IPS-18c (cell line): ENCODE results near the gene H6PD.

Experiments
- H3K4me3 ChIP-seq: 2 replicates; pipeline ENCODE4 v1.7.0; 2013; ENCODE audit warnings: low read depth, mild to moderate bottlenecking, low read length, moderate library complexity; ENCODE audit not compliant: insufficient read depth
- H3K9me3 ChIP-seq: one replicate; pipeline ENCODE4 v1.6.1; 2013; ENCODE audit warnings: mild to moderate bottlenecking, low read length, moderate library complexity; ENCODE audit not compliant: control insufficient read depth, insufficient read depth

The H6PD gene

DNA sequence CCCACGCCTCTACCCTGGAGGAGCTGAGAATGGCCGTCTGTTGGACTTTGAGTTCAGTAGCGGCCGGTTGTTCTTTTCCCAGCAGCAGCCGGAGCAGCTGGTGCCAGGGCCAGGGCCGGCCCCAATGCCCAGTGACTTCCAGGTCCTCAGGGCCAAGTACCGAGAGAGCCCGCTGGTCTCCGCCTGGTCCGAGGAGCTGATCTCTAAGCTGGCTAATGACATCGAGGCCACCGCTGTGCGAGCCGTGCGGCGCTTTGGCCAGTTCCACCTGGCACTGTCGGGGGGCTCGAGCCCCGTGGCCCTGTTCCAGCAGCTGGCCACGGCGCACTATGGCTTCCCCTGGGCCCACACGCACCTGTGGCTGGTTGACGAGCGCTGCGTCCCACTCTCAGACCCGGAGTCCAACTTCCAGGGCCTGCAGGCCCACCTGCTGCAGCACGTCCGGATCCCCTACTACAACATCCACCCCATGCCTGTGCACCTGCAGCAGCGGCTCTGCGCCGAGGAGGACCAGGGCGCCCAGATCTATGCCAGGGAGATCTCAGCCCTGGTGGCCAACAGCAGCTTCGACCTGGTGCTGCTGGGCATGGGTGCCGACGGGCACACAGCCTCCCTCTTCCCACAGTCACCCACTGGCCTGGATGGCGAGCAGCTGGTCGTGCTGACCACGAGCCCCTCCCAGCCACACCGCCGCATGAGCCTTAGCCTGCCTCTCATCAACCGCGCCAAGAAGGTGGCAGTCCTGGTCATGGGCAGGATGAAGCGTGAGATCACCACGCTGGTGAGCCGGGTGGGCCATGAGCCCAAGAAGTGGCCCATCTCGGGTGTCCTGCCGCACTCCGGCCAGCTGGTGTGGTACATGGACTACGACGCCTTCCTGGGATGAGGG is 29.7 kb downstream of the H6PD start:
- no peak overlapping the region; the same call in 1 of the 2 replicates for H3K4me3 ChIP-seq
- H3K9me3 ChIP-seq: no peaks in the 10 kb centered on the region

DNA sequence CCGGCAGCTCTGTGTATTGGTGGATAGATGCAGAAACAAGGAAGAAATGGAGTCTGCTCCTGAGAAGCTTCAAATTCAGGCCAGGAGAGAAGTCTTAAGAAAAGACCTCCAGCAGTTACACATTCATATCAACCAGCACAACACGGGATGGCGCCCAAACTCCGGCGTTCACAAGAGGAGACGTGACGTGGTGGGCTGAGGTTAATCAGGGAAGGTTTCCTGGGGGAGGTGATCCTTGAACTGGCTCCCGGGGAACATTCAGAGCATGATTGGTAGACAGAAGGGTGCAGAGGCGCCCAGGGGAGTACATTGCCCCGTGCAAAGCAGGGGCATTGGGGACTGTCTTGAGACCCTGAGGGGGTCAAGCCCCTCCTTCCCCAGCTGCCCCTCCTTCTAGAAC is 30.5 kb downstream of the H6PD start:
- Histone ChIP-seq H3K9me3 (no peaks in the 10 kb centered on the region), H3K4me3 (no peak overlapping the region)

DNA sequence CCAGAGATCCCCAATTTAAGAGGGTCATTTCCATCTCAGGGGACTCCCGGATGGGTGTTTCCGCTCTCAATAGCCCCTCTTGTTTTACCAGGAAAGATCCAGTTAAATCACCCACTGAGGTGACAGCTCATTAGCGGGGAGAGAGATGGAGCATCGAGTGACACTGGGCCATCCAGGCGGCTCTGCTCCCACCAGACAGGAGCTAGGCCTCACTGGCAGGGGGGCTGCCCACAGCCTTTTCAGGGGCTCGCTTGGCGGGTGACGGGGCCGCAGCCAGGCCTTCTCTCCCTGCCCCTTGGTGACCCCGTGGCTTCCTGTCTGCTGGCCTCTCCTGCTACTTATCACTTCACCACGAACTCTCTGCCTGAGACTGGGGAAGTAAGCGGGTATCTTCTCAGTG is 31.4 kb downstream of the H6PD start:
- Histone ChIP-seq H3K9me3 (no peaks in the 10 kb centered on the region), H3K4me3 (no peak overlapping the region)

DNA sequence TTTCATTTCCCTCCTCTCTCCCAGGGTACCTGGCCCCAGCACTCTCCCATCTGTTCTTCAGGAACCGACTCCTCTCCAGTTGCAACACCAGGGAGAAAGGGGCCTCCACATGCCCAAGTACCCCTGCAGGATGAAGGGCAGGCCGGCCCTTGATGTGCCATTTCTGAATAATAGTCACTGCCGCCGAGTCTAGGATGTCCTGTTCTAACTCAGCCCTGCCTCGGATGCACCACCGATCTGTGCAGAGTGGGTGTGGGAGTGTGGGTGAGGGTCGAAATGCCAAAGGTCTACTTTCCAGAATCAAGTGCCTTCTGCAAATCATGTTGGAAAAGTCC is 32.7 kb downstream of the H6PD start:
- no peaks in the 10 kb centered on the region for H3K9me3 ChIP-seq
- no peak overlapping the region for H3K4me3 ChIP-seq

DNA sequence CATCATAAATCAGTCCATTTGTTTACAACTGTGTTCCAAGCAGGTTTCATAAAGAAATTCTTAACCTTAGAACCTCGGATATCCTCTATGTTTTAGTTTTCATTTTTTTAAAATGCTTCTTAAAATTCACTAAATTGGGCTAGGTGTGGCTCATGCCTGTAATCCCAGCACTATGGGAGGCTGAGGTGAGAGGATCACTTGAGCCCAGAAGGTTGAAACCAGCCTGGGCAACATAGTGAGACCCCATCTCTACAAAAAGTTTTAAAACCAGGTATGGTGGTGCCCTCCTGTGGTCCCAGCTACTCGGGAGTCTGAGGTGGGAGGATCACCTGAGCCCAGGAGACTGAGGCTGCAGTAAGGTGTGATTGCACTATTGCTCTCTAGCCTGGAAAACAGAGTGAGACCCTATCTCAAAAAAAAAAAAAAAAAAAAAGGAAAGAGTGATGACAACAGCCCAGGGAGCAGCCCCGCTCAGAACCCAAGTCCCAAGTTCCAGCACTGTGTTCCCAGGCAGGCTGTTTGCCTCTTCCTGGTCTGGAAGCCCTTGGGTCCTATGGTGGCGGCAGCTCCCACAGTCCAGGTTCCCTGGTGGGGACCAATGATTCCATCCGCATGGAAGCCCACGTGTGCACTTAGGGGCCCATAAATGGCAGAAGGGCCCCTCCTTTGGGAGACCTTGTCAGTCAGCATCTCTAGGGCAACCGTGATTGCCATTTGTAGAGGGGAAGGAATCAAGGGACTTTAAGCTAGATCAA is 33.4 kb downstream of the H6PD start:
- H3K9me3 ChIP-seq: no peaks in the 10 kb centered on the region

DNA sequence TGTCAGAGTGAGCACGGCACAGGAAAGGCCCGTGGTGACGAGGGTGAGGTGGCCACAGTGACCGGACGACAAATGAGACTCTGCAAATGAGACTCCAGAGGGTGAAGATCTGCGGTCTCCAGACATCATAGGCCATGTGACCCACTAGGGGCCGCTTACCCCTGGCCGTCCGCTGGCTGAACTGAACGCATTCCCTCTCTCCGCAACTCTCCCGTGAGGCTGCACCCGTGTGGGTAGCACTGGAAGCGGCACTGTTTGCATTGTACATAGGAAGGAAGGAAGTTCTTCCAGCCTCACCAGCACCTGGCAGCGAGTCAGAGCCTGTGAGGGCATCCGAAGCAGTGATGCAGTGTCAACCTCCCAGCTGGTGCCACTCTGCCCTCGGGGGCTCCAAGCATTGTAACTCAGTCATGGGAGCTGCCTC is 34.5 kb downstream of the H6PD start:
- H3K4me3 ChIP-seq: no peak overlapping the region
- no peaks in the 10 kb centered on the region for H3K9me3 ChIP-seq

More for the DNA sequence above, 33.4 kb downstream of the H6PD start:
- no peak overlapping the region for H3K4me3 ChIP-seq

DNA sequence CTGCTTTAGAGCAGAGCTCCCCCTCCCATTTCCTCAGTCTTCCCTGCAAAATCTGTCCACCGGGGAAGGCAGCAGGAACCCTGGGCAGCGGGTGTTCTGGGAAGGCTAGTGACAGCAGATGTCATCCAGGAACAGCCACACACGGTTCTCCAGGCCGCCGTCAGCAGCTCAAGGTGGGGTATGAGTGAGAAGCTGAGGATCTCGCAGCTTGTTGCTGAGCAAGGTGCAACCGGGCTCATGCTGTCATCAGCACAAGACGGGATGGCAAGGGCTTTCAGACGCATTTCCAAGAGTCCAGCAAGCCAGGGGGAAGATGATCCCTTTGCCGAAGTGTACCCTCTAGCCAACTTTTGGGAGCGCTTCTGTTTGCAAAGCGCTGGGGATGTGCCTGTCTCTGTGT is 35.1 kb downstream of the H6PD start:
- no peak overlapping the region for H3K4me3 ChIP-seq
- no peaks in the 10 kb centered on the region for H3K9me3 ChIP-seq

DNA sequence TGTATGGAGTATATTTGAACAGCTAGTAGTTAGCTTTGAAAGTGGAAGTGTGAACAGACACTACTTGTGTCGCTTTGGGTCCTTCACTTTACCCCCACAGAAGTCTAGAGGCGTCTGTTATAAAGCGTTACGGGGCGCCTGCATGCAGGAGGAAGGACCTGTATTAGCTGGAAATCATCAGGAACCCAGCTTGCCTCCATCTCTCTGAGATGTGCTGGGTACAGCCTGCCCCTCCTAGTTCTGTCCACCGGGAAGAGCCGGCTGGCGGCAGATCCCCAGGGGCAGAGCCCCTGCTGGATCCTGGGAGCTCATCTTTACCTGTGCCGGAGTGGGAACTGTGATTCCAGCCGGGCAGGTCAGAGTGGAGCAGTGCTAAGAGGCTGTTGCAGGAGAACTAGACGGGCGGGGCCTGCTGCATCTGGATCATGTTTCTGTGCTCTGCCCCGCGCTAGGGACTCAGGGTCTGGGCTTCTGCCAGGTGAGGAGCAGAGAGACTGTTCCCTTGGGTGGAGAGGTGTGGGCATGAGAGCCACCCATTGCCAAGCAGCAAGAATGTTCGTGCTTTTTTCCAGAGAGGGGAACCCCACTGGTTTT is 35.8 kb downstream of the H6PD start:
- no peaks in the 10 kb centered on the region for H3K9me3 ChIP-seq
- H3K4me3 ChIP-seq: no peak overlapping the region

DNA sequence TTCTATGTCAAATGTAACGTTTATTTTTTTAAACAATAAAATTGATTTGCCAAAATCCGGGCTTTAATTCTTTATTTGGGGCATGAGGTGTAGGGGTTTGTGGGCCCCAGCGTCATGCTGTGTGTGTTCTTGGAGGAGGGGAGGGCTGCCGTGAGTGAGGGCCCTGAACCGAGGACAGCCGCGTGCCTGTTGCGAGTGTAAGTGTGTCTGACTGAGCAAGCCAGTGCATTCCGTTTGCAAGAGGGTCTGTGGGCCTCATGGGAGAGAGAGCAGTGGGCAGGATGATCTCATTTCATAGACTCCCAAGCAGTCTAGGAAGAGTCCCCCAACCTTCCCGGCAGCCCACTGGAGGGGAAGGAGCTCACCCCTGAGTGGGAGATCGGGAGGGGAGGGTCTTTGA is 36.7 kb downstream of the H6PD start:
- H3K9me3 ChIP-seq: no peaks in the 10 kb centered on the region
- no peak overlapping the region for H3K4me3 ChIP-seq

DNA sequence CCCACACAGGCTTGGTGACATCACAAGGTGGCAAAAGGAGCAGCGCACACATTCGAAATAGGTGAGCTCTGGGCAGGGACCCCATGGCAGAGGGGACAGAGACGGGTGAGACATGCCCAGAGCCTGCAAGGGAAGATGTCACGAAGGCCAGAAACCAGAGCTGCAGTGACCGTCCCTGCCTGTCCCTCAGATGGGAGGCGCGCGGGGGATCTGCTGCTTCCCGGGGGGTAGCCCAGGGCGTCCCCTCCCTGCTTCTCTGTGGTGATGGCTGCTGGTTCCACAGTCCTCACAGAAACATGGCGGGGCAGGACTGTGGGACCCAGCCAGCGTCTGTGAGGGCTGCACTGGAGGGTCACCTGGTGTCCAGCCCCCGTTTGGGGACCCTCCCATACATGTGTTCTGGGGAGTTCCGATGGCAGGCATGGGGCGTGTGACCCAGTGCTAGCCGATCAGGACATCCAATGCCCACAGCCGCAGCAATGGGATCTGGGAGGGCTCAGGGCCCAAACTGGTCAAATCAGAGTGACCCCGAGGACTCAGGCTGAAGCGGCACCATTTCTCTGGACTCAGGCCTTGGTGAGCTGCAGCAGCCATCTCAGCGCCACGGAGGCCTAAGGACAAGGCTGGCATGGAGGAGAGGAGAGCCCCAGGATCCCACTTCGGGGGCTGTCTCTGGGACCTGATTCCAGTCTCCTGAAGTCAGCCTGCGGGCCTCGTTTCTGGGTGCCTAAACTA is 37.5 kb downstream of the H6PD start:
- Histone ChIP-seq H3K4me3 (no peak overlapping the region), H3K9me3 (no peaks in the 10 kb centered on the region)

DNA sequence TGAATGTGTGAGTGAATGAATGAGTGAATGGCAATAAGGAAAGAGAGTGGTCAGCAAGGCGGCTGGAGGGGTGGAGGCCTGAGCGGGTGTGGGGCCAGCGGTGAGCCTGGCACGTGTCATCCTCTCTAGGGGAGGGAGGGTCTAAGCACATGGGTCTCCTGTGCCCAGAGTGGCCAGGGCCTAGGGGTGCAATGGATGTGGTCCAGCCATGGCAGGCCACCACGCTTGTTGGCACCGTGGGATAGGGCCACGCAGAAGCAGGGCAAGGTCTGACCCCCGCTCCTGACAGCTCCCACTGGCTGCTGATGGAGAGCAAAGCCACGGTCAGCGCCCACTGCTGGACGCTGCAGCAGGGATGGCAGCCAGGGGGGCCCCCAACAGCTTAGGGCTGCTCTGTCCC is 38.6 kb downstream of the H6PD start:
- no peaks in the 10 kb centered on the region for H3K9me3 ChIP-seq
- no peak overlapping the region for H3K4me3 ChIP-seq

DNA sequence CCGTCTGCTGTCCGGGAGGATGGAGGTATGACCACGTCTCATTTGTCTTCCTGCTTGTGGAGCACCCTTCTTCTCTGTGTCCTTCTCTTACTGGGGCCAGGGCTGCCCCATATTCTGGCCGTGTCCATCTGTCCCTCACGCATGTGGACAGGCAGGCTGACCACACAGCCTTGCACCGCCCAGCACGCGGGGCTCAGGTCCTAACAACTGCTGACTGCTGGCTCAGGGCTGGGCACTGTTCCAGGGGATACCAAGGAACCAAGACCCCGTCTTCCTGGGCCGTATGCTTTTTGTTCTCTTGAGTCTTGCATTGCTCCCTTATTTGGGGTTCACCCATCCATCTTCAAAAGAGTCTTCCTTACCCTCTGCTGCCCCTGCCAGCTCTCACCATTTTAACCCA is 40.6 kb downstream of the H6PD start:
- Histone ChIP-seq H3K4me3 (no peak overlapping the region), H3K9me3 (no peaks in the 10 kb centered on the region)

DNA sequence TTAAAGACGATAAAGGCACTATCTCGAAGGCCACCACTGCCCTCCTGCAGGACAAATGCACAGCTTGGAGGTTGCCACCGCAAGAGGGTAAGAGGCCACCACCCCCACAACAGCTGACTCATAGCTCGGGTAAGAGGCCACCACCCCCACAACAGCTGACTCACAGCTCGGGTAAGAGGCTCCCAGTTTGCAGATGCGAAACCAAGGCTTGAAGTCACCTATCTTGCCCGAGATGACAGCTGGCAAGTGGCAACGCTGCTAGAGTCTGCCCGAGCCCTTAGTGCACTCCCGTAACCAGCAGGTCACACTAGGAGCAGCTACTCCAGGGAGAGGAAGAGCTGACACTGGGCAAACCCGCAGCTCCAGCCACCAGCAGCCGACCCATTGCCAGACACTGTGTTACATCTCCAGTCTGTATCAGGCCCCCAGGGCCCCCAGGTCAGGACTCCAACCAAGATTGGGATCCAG is 41.0 kb downstream of the H6PD start:
- Histone ChIP-seq H3K9me3 (no peaks in the 10 kb centered on the region), H3K4me3 (no peak overlapping the region; the same call in 1 of the 2 replicates)

DNA sequence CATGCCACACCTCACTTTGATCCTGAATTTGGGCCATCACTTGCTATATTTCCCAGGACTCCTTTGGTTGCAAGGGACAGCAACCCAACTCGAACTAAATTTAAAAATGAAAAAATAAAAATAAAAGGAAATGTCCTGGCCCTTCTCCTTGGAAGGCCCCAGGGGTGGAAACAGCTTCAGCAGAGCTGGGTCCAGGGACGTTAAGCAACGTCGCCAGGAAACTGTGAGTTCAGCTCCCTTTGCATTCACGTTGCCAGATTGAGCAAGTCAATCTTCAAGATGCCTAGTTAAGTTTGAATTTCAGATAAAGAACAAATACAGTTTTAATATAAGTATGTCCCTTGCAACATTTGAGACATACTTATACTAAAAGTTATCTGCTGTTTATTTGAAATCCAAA is 43.5 kb downstream of the H6PD start:
- Histone ChIP-seq H3K9me3 (no peaks in the 10 kb centered on the region), H3K4me3 (no peak overlapping the region)

DNA sequence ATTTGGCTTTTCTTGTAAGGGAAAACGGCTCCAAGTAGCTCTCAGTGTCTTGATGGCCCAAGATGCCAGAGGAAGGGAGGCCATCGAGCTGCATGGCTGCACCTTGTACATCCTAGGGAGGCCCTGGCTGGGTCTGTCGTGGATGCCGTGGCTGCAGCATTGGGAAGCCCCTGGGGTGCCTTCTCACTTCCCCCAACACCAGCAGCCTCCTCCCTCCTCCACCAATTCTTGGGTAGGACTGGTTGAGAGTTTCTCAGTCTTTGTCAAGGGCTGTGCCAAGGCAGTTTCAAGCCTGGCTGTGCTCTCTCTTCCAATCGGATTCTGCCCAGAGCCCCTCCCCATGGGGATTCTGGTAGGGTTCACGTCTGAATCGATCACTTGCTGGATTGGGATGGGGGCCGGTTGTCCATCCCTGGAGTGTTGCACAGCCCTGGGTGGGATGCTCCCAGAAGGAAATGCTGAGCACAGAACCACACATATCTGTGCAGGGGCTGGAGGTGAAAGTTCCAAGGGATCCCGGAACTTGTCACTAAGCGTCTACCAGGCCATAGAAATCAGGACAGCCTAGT is 44.1 kb downstream of the H6PD start:
- H3K9me3 ChIP-seq: no peaks in the 10 kb centered on the region
- no peak overlapping the region for H3K4me3 ChIP-seq

DNA sequence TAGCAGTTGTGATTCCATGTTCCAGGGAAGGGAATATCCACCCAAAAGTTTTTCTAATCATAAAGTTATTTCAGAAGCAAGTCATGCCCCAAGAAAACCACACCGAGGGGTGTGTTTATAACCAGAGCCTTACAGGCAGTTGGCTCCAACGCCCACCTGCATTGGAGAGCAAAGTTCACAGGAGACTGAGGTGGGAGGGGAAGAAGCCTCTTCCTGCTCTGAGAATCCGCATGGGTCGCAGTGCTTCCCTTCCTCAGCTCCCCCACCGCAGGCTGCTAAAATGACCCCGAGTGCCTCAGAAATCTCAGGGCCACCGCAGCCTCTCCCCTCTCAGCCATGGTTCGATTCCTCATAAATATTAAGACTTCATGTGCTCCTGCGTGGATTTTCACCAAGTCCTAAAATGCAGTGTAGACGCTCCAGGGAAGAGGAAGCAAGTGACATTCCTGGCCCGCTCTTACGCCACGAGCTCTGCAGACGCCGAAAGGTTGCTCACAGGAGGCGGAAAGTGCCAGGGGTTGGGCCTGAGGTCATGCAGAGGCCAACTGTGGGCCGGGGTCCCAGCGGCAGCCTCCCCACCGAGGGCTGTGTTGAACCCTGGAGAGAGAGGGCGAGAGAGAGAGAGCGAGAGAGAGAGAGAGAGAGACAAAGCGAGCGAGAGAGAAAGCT is 44.7 kb downstream of the H6PD start:
- Histone ChIP-seq H3K4me3 (no peak overlapping the region), H3K9me3 (no peaks in the 10 kb centered on the region)
